Activated CD8-positive, alpha-beta memory T cell treated with anti-CD3 and anti-CD28 coated beads, Interleukin-2, amount 50 U/mL, for 24 hours (primary cell): ENCODE results near the gene NPTN.

Source experiments
- DNase-seq: peaks from one replicate; pipeline ENCODE4 v3.0.0-alpha.2; 2020; ENCODE audit errors: extremely low read depth

NPTN gene

DNA sequence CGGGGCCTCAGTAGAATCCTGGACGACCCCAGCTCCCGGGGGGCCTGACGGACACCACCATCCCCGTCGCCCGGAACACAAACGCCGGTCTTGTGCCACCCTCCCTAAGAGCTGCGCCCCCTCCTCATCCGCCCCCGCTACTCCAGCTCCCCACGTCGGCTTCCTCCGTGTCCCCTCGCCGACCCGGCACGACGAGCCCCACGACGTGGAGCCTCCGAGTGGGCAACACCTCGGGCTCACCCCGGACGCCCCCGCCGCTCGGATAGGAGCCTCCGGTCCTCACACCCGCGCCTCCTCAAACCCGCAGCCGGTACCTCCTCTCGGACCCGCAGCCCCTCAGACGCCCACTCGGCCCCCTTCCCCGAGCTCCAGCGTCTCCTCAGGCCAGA, 525 bp downstream of the NPTN start:
- DNase-seq: no peak

DNA sequence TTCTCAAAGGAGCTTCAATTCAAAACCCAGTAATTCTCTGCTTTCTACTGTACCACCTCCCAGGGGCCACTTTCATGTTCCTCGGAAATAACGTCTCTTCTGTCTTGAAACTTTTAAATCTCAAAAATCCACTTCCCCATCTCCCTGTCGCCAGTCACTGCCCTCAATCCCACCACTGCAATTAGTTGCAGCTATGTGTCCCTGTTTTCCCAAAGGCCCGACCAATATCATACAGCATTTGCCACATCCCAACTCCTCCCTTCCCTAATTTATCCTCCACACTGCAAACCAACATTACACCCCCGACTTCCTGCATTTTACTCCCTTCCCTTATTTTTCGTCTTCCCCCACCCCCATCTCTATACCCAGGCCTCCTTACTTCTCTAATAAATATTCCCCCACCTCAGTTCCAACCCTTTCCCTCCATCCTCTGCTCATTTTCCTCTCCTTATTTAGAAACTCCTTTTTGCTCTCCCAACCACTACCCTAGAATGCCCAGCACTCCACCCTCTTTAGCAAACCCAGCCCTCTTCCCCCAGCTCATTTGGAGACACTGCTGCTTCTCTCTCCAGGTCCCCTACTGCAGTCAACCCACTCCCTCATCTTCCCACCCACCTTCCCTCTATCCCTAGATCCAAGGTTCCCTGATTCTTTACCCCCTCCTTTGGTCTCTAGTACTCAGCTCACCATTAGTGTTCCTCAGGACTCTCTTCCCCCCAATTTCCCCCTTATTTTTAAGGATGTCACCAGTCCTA, 1.1 kb downstream of the NPTN start:
- no peak for DNase-seq

DNA sequence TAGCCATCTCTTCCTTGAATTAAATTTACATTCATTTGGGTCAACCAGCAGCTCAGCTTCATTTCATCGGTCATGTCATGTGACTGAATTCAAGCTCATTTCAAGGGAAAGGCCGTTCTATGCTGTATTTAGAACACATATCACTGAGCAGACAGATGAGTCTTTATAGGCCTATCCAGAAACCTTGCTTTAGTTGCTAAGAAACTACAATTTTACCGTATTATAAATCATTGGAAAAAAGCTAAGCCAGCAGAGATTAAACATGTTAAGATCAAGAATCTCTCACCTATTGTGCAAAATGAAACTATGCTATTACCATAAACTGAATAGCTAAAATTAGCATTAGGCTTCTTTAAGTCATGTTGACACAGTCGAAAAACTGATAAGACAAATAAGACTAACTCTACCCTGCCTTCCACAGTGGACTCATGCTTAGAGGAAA, 2.2 kb downstream of the NPTN start:
- no peak for DNase-seq

DNA sequence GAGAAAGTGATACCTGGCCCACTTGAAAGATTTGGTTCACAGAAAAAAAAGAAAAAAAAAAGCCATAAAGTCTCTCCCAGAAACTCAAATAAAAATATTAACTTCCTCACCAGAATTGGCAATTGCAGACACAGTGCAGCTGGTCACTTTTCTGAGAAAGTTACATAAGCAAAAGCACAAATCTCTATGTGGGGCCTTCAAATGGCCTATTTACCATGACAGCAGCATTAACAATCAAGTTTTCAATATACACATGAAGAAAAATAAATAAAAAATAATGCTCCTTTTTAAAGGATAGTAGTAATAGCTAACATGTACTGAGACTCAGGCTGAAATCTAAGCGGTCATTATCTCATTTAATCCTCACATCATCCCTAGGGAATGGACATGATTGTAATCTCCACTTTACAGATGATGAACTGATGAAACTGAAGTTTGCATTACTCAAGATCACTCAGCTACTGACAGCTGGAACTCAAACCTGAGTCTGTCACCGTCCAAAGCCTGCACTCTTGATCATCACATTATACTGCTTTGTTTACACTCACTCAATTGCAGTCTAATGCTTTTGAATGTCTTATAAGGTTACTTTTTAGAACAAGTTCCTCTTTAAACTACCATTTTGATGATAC, 3.3 kb downstream of the NPTN start:
- DNase-seq: no peak

DNA sequence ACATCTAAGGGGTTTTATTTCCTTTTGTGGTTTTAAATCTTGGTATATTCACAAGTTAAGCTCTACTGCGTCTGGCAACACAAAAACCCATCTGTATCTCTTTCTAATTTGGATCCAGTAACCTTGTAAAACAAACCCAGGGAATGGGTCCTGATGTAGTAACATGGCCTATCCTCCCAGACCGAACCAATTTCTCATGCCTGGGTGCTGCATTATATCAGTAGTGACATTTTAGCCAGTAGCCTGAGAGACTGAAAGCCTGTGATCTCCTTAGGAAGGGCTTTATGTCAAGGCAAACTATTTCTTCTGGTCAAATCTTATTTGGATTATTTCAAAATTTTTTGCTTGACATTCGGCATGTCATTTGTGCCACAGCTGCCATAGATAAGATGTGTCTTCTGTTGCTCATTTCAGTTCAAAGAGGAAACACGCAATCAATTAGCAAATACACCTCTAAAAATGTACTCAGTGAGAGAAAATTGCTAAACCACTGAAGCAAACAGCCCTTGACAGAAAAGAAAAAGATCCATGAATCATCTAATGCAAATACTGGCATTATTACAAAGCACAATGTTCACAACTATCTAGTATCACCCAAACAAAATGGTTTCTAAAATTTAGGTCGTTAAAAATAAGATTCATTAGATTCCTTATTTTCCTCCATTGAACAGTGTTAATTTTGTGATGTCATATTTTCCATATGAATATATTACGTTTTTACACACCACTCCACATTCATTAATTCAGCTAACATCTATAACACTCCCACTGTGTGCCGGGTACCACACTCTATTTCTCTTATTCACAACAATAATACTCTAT, 4.0 kb downstream of the NPTN start:
- DNase-seq: no peak

DNA sequence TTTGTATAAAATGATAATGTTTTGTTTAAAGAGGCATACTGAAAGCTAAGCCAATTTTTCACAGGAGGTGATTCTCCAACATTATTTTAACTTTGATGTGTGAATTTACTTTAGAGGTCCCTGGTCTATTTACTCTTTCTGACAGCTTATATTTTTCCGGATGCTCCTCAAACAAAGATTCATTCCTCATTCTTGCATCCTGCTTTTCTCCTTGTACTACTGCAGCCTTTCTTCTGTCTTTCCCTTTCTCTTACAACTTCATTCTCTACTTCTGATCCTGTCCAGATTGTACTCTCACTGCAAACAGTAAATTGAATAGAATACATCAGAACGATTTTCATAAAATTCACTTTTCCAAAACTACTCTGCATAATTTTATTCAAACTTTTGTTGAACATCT, 5.1 kb downstream of the NPTN start:
- DNase-seq: no peak

DNA sequence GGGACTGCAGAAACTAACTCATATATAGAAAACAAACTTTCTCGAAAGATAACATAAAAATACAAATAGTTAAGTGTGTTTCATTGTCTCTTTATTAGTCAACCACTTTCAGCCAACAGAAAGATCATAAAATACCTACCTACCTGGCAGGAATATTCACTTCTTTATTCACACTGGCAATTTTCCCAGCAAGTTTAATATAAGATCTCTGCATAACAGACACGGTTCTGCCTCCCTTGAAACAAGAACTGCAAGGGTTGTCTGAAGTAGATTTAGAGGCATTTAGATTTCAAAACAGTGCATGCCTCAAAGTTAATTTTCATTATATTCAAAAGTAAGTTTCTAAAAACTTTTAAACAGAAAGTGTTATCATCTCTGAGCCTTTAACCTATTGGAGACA, 7.1 kb downstream of the NPTN start:
- no peak for DNase-seq

DNA sequence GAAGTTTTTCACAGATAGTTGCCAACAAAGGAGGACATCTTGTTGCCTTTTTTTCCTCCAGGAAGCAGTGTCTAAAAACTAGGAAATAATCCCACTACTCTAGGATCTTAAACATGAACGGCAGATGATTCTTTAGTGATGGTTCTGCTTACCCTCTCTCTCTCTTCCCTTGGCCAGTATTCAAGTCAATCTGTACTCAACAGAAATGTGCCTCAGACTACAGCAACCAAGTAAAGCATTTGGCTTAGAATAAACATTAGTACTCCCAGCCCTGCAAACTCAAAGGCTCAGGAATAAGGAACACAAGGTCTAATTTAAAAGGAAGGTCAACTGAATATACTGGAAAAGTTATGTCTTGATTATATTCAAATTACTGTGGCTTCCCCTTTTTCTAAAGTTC, 8.7 kb downstream of the NPTN start:
- DNase-seq: no peak

DNA sequence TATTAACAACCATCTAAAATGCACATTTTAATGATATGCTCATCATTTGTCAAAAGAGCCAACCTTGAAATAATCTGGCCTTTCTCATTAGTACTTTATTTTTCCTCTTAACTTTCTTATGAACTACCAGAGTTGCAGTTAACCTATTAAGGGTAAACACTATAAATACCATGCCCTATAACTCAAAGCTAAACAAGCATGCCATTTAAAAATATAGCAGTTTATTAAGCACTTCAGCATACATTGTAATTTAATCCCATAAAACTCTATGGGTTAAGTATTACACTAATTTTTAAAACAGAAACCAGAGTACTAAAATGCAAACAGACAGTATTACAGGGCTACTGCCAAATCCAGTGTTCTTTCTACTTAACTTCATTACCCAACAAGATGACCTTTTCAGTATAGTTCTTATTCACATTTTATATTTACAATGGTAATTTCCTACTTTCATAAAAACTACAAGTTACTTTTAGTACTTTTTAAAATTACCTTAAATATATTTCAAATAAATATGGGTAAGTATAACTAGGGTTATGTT, 11.8 kb downstream of the NPTN start:
- no peak for DNase-seq

DNA sequence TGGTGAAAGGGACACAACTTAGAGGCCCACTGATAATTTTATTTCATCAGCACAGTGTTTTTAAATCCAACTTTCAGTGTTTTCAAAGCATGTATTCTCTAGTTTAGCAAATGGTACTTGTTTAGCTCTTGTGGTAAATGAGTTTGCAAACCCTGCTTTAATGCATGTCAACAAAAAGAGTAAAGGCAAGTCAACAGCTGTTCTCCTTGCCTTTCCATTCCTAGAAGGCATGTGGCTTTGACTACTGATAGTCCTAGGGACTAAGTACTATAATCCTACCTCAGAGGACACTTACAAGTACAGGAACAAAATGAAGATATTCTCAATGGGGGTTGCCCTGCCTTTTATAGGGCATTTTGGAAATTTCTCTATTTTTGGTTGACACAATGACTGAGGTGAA, 13.1 kb downstream of the NPTN start:
- no peak for DNase-seq

DNA sequence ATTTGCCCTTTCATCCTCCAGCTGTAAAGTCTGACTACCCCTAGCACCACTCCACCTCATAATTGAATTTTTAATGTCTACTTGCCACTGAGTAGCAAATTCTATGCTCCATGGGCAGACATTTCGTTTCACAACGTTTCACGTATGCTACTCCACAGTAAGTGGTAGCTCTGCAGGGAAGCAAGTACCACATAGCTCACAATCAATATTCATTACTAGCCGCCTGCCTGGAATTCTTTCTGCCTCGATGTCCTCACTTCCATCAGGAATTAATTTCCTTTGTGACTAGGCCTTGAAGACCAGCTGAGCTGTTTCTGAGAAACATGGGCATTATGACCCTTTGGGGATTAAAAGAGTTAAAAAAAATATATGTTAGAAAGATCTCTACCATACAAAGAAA, 15.3 kb downstream of the NPTN start:
- DNase-seq: no peak

DNA sequence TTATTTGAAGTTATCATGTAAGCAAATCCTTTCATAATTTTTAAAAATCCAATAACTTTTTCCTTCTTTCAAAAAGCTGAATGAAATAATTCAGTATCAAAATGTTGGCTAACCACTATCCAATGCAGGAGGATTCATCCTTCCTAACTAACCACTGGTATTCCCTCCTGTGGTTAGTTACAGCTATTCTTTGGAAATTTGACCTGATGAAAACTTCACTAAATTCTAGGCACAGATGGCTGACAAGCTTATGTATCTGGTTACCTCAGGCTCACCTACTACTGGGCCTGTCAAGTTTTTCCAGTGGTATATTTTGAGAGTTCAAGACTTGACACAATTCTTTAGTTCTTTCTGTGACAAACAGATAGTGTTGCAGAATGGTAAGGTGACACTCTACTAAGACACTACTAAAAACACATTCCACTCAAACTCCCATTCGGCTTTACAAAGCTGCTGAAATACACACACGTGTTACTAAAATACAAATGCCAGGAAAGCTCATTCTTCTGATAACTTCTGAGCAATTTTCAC, 15.8 kb downstream of the NPTN start:
- DNase-seq: no peak

DNA sequence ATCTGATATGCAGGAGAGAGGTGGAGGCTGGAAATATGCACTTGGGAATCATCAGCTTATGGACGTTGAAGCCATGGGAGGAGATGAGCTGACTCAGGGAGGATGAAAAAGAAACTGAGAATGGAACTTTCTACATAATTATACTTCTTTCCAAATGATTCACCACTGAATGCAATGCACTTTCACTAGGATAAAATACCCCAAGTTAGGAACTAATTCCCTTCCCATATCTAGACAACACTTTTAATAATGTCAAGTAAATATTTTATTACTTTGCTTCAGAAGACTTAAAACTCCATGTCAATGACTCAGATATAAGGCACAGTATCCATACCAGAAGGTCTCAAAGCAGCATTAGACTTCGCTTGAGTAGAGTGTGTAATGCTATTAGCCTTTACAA, 24.2 kb downstream of the NPTN start:
- DNase-seq: no peak

DNA sequence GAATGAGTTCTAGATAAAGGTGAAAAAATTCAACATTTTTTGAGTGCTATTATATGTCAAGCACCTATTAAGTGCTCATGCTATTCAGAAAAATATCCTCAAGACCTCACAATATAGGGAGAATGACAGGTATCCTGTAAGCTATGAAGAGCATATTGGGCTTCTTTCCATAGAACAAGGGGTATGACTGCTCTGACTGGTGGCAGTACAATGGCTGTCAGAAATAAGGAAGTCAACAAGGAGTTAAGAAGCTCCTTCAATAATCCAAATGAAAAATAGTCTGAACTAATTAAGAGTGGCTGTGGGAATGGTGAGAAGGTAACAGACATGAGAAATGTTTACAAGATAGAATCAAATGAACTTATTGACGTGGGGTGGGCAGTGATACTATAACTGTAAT, 24.7 kb downstream of the NPTN start:
- DNase-seq: no peak

DNA sequence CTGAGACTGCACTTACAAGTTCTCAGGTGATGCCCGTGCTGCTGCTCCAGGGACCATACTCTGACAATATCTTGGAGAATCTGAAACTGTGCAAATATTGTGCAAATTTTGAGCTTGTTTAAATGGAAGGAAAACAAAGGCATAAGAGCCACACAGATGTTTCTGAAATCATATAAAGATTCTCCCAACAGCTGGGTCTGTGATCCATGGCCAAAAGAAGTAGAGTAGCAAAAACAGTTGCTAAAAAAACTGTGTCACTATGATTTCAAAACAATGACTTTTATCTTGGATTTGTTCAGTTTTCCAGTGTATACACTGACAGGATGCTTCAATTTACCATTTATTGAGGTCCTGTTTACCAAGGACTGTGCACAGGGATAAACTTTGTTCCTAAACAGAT, 25.3 kb downstream of the NPTN start:
- DNase-seq: no peak

DNA sequence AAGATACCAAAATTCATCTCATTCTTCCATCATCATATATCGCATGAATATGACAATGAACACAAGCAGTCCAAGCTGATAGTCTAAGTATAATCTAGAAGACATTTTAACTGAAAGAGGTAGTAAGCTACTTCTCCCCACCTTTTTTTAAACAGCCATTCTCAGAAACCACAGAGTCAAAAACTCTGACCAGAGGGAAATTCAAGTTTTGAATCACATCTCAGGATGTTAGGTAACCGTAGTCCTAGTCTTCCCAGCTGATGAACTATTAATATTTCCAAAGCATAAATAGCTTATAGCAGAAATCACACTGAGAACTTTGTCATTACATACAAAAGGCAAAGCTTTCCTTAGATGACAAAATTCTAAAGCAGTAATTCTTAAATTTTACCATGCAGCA, 25.8 kb downstream of the NPTN start:
- DNase-seq: no peak

DNA sequence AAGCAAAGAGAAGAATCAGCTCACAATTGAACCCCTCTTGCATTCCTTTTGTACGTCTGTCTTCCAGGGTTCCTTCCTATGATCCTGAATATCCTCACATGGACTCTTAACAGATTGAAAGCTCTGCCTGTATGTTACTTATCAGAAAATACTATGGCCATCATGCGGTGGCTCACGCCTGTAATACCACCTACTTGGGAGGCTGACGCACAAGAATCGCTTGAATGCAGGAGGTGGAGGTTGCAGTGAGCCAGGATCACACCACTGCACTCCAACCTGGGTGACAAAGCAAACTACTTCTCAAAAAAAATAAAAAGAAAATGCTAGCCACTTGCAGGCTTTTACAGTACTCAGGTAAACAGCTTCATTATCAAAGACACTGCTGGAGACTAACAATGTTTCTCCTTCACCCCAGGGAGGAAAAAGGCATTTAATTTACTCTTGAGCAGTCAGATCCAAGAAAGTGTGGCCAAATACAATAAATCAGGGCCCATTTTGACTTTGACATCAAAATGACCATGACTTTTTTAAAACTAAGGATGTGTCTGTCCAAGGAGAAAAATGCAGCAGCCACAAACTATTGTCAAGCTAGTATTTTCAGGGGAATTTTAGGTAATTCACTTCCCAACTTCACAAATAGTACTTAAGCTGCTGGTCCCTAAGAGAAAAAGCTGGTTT, 27.3 kb downstream of the NPTN start:
- no peak for DNase-seq

DNA sequence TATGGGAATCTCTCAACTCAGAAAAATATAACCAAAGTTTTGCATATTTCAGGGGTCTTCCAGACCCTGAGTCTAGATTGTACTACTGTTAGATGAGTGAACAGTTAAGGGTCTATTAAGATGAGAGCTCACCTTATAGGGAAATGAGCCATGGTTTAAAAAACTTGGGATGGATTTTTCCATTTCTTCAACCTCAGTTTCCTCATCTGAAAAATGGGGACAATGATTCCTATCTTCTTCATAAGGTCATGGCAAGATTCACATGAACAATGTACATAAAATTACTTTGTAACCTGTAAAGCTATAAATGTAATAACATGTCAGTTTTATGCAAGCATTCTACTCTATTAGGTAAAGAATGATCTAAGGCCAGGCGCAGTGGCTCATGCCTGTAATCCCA, 28.7 kb downstream of the NPTN start:
- DNase-seq: no peak

DNA sequence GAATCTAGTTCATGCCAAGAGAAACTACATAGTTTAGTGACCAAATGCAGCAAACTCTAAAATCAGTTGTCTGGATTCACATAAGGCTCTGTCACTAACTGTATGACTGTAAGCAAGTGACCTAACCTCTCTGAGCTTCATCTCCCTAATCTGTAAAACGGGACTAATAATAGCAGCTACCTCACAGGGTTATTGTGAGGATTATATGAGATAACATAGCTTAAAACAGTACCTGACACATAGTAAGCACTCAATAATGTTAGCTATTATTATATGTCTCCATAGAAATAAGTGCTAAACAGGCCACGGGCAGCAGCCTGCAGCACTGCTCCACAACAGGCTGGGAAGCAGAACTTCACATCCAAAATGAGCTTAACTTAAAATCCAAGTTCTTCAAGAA, 30.2 kb downstream of the NPTN start:
- no peak for DNase-seq

DNA sequence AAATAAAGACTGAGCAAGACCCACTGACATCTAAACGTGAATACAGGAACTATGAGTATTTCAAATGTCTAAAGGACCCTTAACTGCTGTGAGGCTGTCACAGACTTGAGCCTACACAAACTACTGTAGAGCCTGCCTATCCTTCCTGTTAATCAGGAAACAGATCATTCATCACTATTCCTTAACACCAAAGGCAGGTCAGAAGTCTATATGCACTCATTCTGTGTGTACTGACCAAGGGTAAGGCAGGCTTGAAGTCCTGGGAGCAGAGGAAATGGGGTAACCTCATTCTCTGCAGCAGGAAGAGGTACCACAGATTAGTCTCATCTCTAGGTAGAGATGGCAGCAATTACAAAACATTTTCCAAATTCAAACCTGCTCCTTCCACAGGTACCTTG, 30.7 kb downstream of the NPTN start:
- DNase-seq: no peak

DNA sequence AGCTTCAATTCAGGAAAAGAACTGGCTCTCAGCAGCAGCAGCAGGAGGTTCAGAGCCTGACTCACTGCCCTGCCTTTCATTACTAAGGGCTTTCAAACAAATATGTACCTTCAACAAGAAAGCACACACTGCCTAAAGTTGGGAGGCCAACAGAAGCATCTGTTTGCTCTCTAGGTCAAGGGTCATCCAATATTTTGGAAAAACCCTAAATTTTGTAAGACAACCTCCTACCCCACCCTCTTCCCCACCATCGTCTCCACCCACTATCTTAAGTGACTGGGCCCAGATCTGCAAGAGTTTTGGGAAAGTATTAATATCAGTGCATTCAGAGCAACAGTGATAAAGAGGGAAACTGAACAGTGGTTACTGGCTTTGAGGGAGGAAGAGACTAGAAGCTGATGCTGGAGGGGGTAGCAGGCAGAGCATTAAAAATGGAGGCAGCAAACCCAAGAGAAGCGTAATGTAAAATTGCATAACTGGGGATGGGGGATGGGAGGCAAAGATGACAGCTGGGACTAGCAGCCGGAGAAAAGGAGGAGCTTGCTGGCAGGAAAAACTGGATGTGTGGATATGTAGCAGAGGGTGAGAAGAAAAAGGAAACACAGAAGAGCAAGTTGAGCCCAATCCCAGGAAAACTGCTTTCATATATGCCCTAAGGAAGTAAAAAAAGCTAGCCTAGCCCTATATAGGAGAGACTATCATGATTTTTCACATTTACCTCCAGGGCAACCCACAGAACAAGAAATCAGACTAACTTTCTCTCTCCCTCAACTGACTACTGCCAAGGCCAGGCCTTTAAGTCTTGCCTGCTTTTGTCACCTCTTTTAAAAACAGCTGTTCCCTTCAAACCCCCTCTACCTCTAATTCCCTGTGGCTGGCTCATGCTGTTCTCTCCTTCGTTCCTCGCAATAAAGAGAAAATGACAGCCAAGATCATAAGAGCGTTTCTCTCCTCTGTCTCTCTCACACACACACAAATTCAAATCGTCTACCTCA, 31.4 kb downstream of the NPTN start:
- no peak for DNase-seq
